Measurements from ENCODE around the gene SLC29A1.
"Not testable (repeated sequence)": the region's sequence is repeated elsewhere in the genome, so short reads cannot be mapped to it uniquely, and the experiment has no call there.

SLC29A1 gene

DNA sequence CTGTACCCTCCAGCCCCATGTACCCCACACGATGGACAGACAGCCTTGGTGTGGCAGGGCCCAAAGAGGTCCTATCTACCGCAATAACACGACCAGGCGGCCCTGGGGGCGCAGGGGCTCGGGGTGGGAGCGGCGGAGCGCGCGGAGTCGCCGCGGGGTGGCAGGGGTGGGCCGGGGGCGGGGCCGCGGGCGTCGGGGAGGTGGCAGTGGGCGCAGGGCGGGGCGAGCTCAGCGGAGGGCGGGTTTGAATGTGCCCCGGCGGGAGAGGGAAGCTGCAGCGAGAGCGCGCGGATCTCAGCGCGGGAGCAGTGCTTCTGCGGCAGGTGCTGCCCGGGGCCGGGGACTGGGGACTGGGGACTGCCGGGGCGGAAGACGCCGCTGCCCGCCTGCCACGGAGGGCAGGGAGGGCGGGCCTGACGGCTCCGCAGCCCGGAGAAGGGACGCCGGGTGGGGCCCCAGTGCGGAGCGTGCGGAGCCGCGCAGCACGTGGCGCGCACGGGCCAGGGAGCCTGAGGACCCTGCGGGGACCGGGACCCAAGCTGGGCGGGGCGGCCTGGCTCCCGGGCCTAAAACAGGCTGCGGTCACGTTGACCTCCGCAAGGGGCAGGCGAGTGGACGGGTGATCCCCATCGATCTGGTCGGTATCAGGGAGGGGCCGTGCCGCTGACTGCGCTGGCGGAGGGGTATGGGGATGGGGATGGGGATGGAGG lies at the start of gene SLC29A1:
Gene SLC29A1, plus strand, starts transcription at position 277 of the 710 bp plus-strand sequence. CDS start 3,719 bp downstream, outside the sequence.
- peak within 1 kb of the TSS; percentile 95 for H3K4me3 Mint-ChIP-seq
- H3K27me3 Mint-ChIP-seq, result peaks cover 2% of the 10 kb centered on the region
- H3K36me3 Mint-ChIP-seq, result no peaks in the 10 kb centered on the region
- peak within 1 kb of the TSS; percentile 84 for H3K27ac Mint-ChIP-seq
- H3K9me3 Mint-ChIP-seq (ENCODE audit: low read depth), result no peaks in the 10 kb centered on the region
- peaks cover 31% of the 10 kb centered on the region for H3K4me1 Mint-ChIP-seq (ENCODE audit: low read depth)

DNA sequence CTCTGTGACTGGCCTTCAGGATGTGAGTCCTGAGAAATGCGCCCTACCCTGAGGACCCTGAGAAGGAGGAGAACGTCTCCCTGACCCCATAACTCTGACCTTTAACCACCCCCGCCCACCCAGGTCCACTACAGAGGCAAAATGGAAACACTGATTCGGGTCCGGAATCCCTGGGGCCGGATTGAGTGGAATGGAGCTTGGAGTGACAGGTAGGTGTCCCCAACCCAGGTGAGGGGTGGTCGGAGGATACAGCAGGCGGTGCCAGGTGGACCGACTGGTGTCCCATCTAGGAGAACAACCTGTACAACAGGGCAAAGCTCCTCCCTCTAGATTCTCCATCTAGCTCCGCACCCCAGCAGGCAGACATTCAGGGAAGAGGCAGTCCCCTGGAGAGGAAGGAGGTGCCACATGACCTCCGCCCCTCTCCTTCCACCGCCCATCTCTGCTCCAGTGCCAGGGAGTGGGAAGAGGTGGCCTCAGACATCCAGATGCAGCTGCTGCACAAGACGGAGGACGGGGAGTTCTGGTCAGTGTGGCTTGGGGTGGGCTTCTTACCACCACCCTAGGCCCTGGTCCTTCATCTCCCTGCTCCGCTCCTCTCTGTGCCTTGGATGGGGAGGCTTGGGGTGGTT lies 47.1 kb upstream of the SLC29A1 start:
- peaks cover 2% of the 10 kb centered on the region for H3K27me3 Mint-ChIP-seq
- peaks cover 14% of the 10 kb centered on the region for H3K4me1 Mint-ChIP-seq (ENCODE audit: low read depth)
- H3K36me3 Mint-ChIP-seq, result no peaks in the 10 kb centered on the region
- H3K4me3 Mint-ChIP-seq, result peak overlapping the region; percentile 70
- H3K9me3 Mint-ChIP-seq (ENCODE audit: low read depth), result no peaks in the 10 kb centered on the region
- no peak overlapping the region for H3K27ac Mint-ChIP-seq

DNA sequence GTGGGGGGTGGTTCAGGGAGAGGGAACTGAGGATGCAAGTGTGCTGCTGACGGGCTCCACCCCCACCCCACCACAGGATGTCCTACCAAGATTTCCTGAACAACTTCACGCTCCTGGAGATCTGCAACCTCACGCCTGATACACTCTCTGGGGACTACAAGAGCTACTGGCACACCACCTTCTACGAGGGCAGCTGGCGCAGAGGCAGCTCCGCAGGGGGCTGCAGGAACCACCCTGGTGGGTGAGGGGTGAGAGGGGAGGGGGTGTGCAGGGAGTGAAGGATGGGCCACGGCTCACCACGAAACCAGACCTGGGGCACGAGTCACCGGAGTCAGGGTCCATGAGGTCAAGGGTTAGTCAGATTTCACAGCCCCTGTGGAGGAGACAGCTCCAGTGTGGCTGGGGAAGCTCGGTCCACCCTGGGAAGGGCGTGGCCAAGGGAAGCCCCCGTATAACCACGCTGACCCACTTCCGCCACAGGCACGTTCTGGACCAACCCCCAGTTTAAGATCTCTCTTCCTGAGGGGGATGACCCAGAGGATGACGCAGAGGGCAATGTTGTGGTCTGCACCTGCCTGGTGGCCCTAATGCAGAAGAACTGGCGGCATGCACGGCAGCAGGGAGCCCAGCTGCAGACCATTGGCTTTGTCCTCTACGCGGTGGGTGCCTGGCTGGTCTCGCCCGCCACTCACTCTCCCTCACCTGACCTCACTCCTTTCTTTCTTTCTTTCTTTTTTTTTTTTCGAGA lies 46.5 kb upstream of the SLC29A1 start:
- Mint-ChIP-seq H3K4me1 (ENCODE audit: low read depth) (peaks cover 14% of the 10 kb centered on the region), H3K4me3 (peak overlapping the region; percentile 70), H3K27ac (no peak overlapping the region), H3K27me3 (peaks cover 2% of the 10 kb centered on the region), H3K9me3 (ENCODE audit: low read depth) (no peaks in the 10 kb centered on the region), H3K36me3 (no peaks in the 10 kb centered on the region)

DNA sequence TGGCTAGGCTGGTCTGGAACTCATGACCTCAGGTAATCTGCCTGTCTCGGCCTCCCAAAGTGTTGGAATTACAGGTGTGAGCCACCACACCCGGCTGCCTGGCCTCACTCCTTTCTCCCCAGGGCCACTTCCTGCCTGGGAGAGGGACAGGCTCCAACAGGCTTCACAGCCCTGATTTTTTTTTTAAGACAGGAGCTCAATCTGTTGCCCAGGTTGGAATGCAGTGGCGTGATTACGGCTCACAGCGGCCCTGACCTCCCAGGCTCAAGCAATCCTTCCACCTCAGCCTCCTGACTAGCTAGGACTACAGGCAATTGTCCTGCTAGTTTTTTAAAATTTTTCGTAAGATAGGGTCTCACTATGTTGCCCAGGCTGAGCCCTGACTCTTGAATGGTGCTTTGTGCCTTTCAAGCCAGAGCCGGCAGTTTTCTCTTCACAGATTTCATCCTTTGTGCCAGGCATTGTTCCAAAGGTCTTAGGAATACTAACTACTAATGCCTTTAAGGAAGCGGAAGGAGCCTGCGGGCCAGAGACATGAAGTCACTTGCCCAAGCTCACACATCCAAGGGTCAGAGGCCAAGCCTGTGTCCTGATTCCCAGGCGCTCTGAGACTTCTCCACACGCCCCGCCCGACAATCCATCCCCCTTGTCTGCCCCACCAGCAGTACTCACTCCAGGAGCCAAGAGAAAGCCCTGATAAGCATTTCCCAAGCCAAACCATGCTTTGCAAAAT lies 45.5 kb upstream of the SLC29A1 start:
- peaks cover under 1% of the 10 kb centered on the region for H3K27me3 Mint-ChIP-seq
- no peaks in the 10 kb centered on the region for H3K9me3 Mint-ChIP-seq (ENCODE audit: low read depth)
- H3K27ac Mint-ChIP-seq, result no peak overlapping the region
- H3K4me1 Mint-ChIP-seq (ENCODE audit: low read depth), result peaks cover 10% of the 10 kb centered on the region
- peak overlapping the region; percentile 70 for H3K4me3 Mint-ChIP-seq
- no peaks in the 10 kb centered on the region for H3K36me3 Mint-ChIP-seq

DNA sequence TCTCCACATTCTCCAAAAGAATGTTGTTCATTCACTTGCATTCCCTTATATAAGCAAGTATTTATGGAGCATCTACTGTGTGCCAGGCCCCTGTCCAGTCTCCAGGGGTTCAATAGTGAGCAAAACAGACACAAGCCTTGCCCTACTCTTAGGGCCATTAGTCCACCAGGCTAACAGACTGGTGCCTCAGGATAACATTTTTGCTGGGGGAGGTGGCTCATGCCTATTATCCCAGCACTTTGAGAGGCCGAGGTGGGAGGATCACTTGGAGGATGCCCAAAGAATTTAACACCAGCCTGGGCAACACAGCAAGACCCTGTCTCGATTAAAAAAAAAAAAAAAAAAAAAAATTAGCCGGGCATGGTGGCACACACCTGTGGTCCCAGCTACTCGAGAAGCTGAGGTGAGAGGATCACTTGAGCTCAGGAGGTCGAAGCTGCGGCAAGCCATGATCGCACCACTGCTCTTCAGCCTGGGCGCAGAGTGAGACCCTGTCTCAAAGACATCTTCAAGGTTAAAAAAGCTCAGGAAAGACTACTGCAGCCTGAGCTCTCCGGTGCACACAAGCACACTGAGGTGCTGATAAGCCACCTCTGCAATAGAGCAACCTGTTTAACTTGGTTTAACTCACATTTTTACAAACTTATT lies 44.8 kb upstream of the SLC29A1 start:
- Mint-ChIP-seq H3K27me3 (no peaks in the 10 kb centered on the region), H3K27ac (no peak overlapping the region), H3K4me3 (no peak overlapping the region), H3K9me3 (ENCODE audit: low read depth) (no peaks in the 10 kb centered on the region), H3K4me1 (ENCODE audit: low read depth) (peaks cover 10% of the 10 kb centered on the region), H3K36me3 (no peaks in the 10 kb centered on the region)

DNA sequence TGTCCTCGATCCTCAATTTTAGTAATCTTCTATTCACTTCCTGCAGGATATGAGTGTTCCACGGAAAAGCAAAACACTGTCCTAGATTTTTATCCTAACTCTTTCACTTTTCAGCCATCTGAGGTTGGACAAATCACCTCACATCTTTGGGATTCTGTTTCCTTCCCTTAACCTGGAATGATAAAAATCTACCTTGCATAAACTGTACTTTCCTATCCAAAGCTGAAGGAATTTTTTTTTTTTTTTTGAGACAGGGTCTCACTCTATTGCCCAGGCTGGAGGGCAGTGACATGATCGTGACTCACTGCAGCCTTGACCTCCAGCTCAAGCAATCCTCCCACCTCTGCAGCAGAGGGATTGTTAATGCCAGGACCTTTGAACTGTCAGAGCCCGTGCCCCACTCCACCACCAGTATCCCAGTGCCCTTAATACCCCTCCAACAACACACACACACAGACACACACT lies 44.3 kb upstream of the SLC29A1 start:
- Mint-ChIP-seq H3K4me3 (no peak overlapping the region), H3K36me3 (no peaks in the 10 kb centered on the region), H3K27ac (no peak overlapping the region), H3K27me3 (no peaks in the 10 kb centered on the region), H3K9me3 (ENCODE audit: low read depth) (no peaks in the 10 kb centered on the region), H3K4me1 (ENCODE audit: low read depth) (peaks cover 10% of the 10 kb centered on the region)

DNA sequence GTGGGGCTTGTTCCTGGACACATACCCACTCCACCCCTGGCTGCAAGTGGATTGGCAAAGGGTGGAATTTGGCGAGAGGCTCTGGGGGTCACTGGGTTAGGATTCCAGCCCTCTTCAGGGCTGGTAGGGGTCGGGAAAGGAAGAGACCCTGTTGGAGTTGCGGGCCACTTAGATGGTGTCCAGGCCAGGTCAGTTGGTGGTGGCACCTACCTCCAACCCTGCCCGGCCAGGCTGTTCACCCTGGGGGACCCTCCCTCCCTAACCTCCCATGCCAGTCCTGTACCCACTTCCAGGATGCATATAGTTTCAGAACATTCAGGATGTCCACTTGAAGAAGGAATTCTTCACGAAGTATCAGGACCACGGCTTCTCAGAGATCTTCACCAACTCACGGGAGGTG lies 43.7 kb upstream of the SLC29A1 start:
- Mint-ChIP-seq H3K4me1 (ENCODE audit: low read depth) (peaks cover 10% of the 10 kb centered on the region), H3K4me3 (no peak overlapping the region), H3K27me3 (no peaks in the 10 kb centered on the region), H3K27ac (no peak overlapping the region), H3K36me3 (no peaks in the 10 kb centered on the region), H3K9me3 (ENCODE audit: low read depth) (no peaks in the 10 kb centered on the region)

DNA sequence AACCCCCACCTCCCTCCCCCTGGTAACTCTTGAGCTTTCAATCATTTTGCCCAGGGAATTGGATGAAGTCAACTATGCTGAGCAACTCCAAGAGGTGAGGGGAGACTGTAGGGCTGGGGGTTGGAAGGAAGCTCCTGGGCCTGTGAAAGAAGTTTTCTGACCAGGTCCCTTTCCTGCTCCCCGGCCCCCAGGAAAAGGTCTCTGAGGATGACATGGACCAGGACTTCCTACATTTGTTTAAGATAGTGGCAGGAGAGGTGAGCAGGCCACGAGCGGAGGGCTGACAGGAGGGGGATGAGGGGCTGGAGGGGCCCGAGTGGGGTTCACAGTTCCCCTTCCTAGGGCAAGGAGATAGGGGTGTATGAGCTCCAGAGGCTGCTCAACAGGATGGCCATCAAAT lies 43.0 kb upstream of the SLC29A1 start:
- Mint-ChIP-seq H3K27me3 (no peaks in the 10 kb centered on the region), H3K4me3 (no peak overlapping the region), H3K9me3 (ENCODE audit: low read depth) (no peaks in the 10 kb centered on the region), H3K4me1 (ENCODE audit: low read depth) (peaks cover 14% of the 10 kb centered on the region), H3K27ac (no peak overlapping the region), H3K36me3 (no peaks in the 10 kb centered on the region)

DNA sequence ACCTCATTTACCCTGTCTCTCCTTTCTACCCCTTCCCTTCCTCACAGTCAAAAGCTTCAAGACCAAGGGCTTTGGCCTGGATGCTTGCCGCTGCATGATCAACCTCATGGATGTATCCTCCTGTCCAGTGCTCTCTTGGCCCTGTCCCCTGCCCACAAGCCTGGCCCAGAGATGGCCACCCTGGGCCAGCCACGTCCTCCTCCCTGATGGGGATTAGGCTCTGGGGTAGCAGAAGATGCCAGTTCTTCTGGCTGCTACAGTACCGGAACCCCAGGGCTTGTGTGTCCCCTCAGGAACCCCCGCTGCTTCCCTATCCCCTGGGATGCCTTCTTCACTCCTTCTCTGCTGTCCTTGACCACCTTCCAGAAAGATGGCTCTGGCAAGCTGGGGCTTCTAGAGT lies 42.5 kb upstream of the SLC29A1 start:
- Mint-ChIP-seq H3K27me3 (no peaks in the 10 kb centered on the region), H3K4me3 (no peak overlapping the region), H3K4me1 (ENCODE audit: low read depth) (peaks cover 17% of the 10 kb centered on the region), H3K9me3 (ENCODE audit: low read depth) (no peaks in the 10 kb centered on the region), H3K27ac (no peak overlapping the region), H3K36me3 (no peaks in the 10 kb centered on the region)

DNA sequence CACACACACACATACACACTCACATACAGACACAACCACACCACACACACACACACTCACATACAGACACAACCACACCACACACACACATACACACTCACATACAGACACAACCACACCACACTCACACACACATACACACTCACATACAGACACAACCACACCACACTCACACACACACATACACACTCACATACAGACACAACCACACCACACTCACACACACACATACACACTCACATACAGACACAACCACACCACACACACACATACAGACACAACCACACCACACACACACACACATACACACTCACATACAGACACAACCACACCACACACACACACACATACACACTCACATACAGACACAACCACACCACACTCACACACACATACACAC lies 41.6 kb upstream of the SLC29A1 start:
- not testable (repeated sequence) for H3K27ac Mint-ChIP-seq; H3K4me3 Mint-ChIP-seq; H3K9me3 Mint-ChIP-seq (ENCODE audit: low read depth); H3K36me3 Mint-ChIP-seq; H3K27me3 Mint-ChIP-seq
- peaks cover 20% of the 10 kb centered on the region for H3K4me1 Mint-ChIP-seq (ENCODE audit: low read depth)

DNA sequence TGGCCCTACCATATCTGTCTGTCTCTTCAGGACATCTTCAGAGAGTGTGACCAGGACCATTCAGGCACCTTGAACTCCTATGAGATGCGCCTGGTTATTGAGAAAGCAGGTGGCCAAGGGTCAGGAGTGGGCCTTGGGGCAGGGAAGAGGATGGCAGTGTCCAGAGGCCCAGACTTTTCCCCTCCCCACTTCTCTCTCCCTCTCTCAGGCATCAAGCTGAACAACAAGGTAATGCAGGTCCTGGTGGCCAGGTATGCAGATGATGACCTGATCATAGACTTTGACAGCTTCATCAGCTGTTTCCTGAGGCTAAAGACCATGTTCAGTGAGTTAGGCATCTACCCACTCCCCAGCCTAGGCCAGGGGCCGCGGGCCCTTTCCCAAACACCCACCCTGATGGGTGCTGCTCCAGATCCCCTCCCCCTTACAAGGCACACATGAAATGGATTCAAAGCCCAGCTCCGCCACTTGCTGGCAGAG lies 40.4 kb upstream of the SLC29A1 start:
- H3K4me3 Mint-ChIP-seq, result no peak overlapping the region
- no peak overlapping the region for H3K27ac Mint-ChIP-seq
- peaks cover 13% of the 10 kb centered on the region for H3K4me1 Mint-ChIP-seq (ENCODE audit: low read depth)

DNA sequence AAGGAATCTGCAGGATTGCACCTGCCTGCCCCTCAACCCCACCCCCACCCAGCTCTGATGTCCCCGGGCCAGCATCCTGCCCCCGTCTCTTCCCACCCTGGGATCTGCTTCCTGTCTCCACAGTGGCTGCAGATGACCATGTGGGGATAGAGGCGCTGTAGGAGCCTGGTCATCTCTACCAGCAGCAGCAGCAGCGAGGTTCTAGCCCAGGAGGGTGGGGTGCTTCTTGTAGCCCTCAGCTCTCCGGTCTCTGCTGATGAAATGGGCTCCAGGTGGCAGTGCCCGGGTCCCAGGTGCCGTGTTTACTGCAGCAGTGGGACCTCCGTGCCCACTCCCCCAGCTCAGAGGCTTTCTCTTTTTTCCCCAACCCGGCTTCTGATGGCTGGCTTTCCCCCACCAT lies 39.6 kb upstream of the SLC29A1 start:
- no peak overlapping the region for H3K27ac Mint-ChIP-seq
- no peaks in the 10 kb centered on the region for H3K36me3 Mint-ChIP-seq
- H3K9me3 Mint-ChIP-seq (ENCODE audit: low read depth), result no peaks in the 10 kb centered on the region

More for the DNA sequence above, 40.4 kb upstream of the SLC29A1 start:
- Mint-ChIP-seq H3K27me3 (no peaks in the 10 kb centered on the region), H3K36me3 (no peaks in the 10 kb centered on the region), H3K9me3 (ENCODE audit: low read depth) (no peaks in the 10 kb centered on the region)

DNA sequence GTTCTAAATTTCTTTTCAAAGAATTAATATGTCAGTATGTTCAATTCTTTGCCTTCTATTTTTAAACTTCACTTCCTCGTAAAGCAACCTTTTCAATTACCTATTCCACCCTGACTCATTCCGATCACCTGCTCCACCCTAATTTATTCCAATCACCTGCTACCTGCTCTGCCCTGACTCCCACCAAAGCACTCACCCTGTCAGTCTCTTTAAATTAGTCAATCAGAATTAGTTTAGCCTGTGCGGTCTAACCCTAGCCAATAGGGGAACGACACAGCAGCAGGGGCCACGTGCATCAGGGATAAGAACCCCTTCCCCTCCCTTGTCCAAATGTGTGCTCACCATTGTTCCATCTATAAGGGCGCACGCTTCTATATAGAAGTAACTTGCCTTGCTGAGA lies 38.0 kb upstream of the SLC29A1 start:
- not testable (repeated sequence) for H3K36me3 Mint-ChIP-seq; H3K4me3 Mint-ChIP-seq; H3K27me3 Mint-ChIP-seq; H3K9me3 Mint-ChIP-seq (ENCODE audit: low read depth); H3K27ac Mint-ChIP-seq
- peaks cover 13% of the 10 kb centered on the region for H3K4me1 Mint-ChIP-seq (ENCODE audit: low read depth)

More for the DNA sequence above, 39.6 kb upstream of the SLC29A1 start:
- peaks cover 13% of the 10 kb centered on the region for H3K4me1 Mint-ChIP-seq (ENCODE audit: low read depth)
- H3K4me3 Mint-ChIP-seq, result no peak overlapping the region
- H3K27me3 Mint-ChIP-seq, result no peaks in the 10 kb centered on the region

DNA sequence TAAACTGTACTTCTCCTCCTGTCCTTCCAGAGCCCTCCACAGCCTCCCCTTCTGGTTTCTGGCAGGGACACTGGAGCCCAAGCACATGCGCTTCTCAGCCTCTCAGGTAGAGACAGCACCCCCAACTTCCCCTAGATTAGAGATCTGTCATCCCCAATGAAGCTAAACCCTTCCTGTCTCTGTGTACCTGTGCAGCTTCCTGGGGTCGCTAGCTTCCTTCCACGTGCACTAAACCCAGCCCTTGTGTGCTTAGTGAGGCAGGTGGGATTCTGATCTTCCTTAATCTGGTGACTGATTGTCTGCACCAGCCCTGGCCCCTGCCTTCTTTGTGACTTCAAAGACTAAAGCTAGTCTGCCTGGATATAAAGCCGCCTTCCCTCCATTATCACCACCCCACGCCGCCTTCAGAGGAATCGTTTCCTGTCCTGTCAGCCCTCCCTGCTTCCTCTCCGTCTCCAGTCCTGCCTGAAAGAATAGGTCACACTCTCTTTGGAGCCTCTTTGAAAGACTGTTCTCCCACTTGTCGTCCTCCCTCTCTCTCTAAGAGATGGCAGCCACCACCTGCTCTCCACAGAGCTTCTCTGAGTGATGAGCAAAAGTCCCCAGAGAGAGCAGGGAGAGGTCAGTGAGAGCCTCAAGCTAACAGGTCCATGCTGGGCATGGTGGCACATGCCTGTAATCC lies 37.3 kb upstream of the SLC29A1 start:
- Mint-ChIP-seq H3K27ac (peak overlapping the region; percentile 89), H3K36me3 (no peaks in the 10 kb centered on the region)

More for the DNA sequence above, 37.3 kb upstream of the SLC29A1 start:
- no peaks in the 10 kb centered on the region for H3K27me3 Mint-ChIP-seq
- peak overlapping the region; percentile 59 for H3K4me3 Mint-ChIP-seq
- peaks cover 13% of the 10 kb centered on the region for H3K4me1 Mint-ChIP-seq (ENCODE audit: low read depth)
- H3K9me3 Mint-ChIP-seq (ENCODE audit: low read depth), result no peaks in the 10 kb centered on the region

Measured in activated naive CD8-positive, alpha-beta T cell (primary cell).